WTC11 (cell line): ENCODE data around the gene CSF1R. TPM values are rescaled to one million over a fixed set of nuclear protein-coding genes. Genes with fewer than 3 reads are reported as not detected.
A peak's percentile ranks its signal among the peaks of the same experiment; 100 is the strongest.

Experiments
- ATAC-seq: fragments of 200-7000 bp; cut with Tn5 transposase; 2 replicates; pipeline ENCODE4 v1.10.0; 2021; ENCODE audit warnings: mild to moderate bottlenecking, moderate library complexity
- CTCF ChIA-PET: fragments of 300-600 bp; sonication (Branson Sonifier 250); formaldehyde crosslinking; loops from one replicate; lab custom pipeline; 2021; ENCODE audit warnings: antibody characterized with exemption; lab: Charles Lee
- POLR2A ChIA-PET: fragments of 350-600 bp; sonication (Branson Sonifier 250); formaldehyde crosslinking; loops from one replicate; lab custom pipeline; 2021; ENCODE audit warnings: antibody characterized with exemption; lab: Charles Lee
- DNase-seq: peaks from one replicate; pipeline ENCODE4 v3.0.0; 2021; ENCODE audit warnings: low spot score
- H3K27ac Mint-ChIP-seq: 2 replicates; pipeline ENCODE4 v1.8.0; 2021; ENCODE audit warnings: mixed read lengths
- H3K27me3 Mint-ChIP-seq: 2 replicates; pipeline ENCODE4 v1.8.0; 2021; ENCODE audit warnings: low read depth, mild to moderate bottlenecking, moderate library complexity, mixed read lengths
- H3K36me3 Mint-ChIP-seq: 2 replicates; pipeline ENCODE4 v1.8.0; 2021; ENCODE audit warnings: mixed read lengths
- H3K4me1 Mint-ChIP-seq: 2 replicates; pipeline ENCODE4 v1.8.0; 2022; ENCODE audit warnings: mixed read lengths
- H3K4me3 Mint-ChIP-seq: 2 replicates; pipeline ENCODE4 v1.8.0; 2021; ENCODE audit warnings: mild to moderate bottlenecking, moderate library complexity, mixed read lengths
- H3K9me3 Mint-ChIP-seq: 2 replicates; pipeline ENCODE4 v1.8.0; 2021; ENCODE audit warnings: mixed read lengths
- AR ChIP-seq: fragments of 250-450 bp; sonication (Bioruptor Pico); IDR thresholded peaks from 2 replicates; pipeline ENCODE4 v1.9.0; 2021; ENCODE audit warnings: mild to moderate bottlenecking
- ATF3 ChIP-seq: sonication (generic); formaldehyde crosslinking; conservative IDR thresholded peaks from 2 replicates; pipeline ENCODE4 v1.8.1; 2022; ENCODE audit warnings: mild to moderate bottlenecking, missing genetic modification reagents
- E2F1 ChIP-seq: sonication (generic); formaldehyde crosslinking; IDR thresholded peaks from 2 replicates; pipeline ENCODE4 v1.8.0; 2022; ENCODE audit warnings: mild to moderate bottlenecking, missing genetic modification reagents
- HMGA2 ChIP-seq: fragments of 250-450 bp; sonication (Bioruptor Pico); IDR thresholded peaks from 2 replicates; pipeline ENCODE4 v1.4.0; 2021; ENCODE audit warnings: mild to moderate bottlenecking, moderate library complexity
- JAZF1 ChIP-seq: fragments of 250-450 bp; sonication (Bioruptor Pico); IDR thresholded peaks from 2 replicates; pipeline ENCODE4 v1.9.0; 2021; ENCODE audit warnings: moderate library complexity, mild to moderate bottlenecking, inconsistent platforms
- JUN ChIP-seq: sonication (generic); formaldehyde crosslinking; IDR thresholded peaks from 2 replicates; pipeline ENCODE4 v1.8.0; 2023; ENCODE audit warnings: mild to moderate bottlenecking, missing genetic modification reagents
- KAT7 ChIP-seq: sonication (generic); formaldehyde crosslinking; IDR thresholded peaks from 2 replicates; pipeline ENCODE4 v1.8.1; 2023; ENCODE audit warnings: missing genetic modification reagents, mild to moderate bottlenecking, borderline replicate concordance
- MYBL2 ChIP-seq: sonication (generic); formaldehyde crosslinking; IDR thresholded peaks from 2 replicates; pipeline ENCODE4 v1.8.1; 2023; ENCODE audit warnings: mild to moderate bottlenecking, moderate library complexity, missing genetic modification reagents
- NFE2L1 ChIP-seq: sonication (generic); formaldehyde crosslinking; IDR thresholded peaks from 2 replicates; pipeline ENCODE4 v1.8.1; 2023; ENCODE audit warnings: missing genetic modification reagents
- NR3C1 ChIP-seq: sonication (generic); formaldehyde crosslinking; conservative IDR thresholded peaks from 2 replicates; pipeline ENCODE4 v1.8.1; 2023; ENCODE audit warnings: low read depth, mild to moderate bottlenecking, missing genetic modification reagents
- PRDM15 ChIP-seq: sonication (generic); formaldehyde crosslinking; IDR thresholded peaks from 2 replicates; pipeline ENCODE4 v1.8.0; 2022; ENCODE audit warnings: missing genetic modification reagents
- TCF7 ChIP-seq: sonication (generic); formaldehyde crosslinking; IDR thresholded peaks from 2 replicates; pipeline ENCODE4 v1.8.0; 2022; ENCODE audit warnings: mild to moderate bottlenecking, low read depth, missing genetic modification reagents, moderate library complexity
- TEAD1 ChIP-seq: sonication (generic); formaldehyde crosslinking; IDR thresholded peaks from 2 replicates; pipeline ENCODE4 v1.8.0; 2022; ENCODE audit warnings: mild to moderate bottlenecking, missing genetic modification reagents
- USF2 ChIP-seq: sonication (generic); formaldehyde crosslinking; IDR thresholded peaks from 2 replicates; pipeline ENCODE4 v1.8.1; 2023; ENCODE audit warnings: mild to moderate bottlenecking, missing genetic modification reagents, moderate library complexity
- ZNF232 ChIP-seq: sonication (generic); formaldehyde crosslinking; IDR thresholded peaks from 2 replicates; pipeline ENCODE4 v1.8.0; 2022; ENCODE audit warnings: mild to moderate bottlenecking, missing genetic modification reagents
- total RNA-seq: library from RNA; stranded (reverse); gene quantifications from 3 replicates; pipeline ENCODE4 v1.2.3, GENCODE V29; 2021
- TF ChIP-seq, protein P1 (sequence below): sonication (generic); formaldehyde crosslinking; IDR thresholded peaks from 2 replicates; pipeline ENCODE4 v1.8.1; 2022; ENCODE audit warnings: low read depth, missing genetic modification reagents, borderline replicate concordance
- TF ChIP-seq, protein P2 (sequence below): sonication (generic); formaldehyde crosslinking; IDR thresholded peaks from 2 replicates; pipeline ENCODE4 v1.8.1; 2023; ENCODE audit warnings: mild to moderate bottlenecking, moderate library complexity, missing genetic modification reagents
- TF ChIP-seq, protein P3 (sequence below): sonication (generic); formaldehyde crosslinking; IDR thresholded peaks from 2 replicates; pipeline ENCODE4 v1.8.1; 2023; ENCODE audit warnings: mild to moderate bottlenecking, missing genetic modification reagents

CSF1R gene
- total RNA-seq, 1 experiment from 2014 or later = 0.20 TPM

DNA sequence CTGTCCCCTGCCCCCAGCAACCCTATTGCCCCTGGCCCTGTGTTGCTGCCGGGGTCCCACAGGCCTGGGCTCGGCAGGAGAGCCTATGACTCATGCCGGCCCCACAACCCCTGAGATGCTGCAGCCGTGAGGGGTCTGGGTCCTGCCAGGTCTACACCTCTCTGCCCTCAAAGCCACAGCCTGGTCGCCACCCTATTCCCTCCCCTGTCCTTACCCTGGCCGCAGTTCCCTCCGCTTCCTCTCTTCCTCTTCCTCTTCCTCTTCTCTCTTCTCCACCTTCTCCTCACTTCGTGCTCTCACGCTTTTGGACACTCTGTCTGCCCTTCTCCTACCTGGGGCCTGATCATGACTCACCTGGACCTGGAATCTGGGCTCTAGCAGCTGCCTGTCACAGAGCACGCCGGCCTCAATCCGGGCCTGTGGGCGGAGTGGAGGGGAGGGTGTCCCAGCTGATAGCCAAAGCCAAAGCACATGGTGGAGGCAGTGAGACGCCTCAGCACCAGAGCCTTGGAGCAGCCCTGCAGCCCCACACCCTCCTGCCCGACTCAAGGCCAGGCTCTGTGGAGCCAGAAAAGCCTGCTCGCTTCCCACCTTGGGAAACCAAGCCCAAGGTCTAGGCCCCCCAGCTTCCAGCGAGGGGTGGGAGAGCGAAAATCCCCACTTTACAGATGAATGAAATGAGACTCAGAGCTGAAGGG lies 26.8 kb upstream of the CSF1R start:
- no peaks in the 10 kb centered on the region for H3K36me3 Mint-ChIP-seq
- no peak for TF ChIP-seq HMGA2
- TF ChIP-seq, protein P1, sequence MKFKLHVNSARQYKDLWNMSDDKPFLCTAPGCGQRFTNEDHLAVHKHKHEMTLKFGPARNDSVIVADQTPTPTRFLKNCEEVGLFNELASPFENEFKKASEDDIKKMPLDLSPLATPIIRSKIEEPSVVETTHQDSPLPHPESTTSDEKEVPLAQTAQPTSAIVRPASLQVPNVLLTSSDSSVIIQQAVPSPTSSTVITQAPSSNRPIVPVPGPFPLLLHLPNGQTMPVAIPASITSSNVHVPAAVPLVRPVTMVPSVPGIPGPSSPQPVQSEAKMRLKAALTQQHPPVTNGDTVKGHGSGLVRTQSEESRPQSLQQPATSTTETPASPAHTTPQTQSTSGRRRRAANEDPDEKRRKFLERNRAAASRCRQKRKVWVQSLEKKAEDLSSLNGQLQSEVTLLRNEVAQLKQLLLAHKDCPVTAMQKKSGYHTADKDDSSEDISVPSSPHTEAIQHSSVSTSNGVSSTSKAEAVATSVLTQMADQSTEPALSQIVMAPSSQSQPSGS (CRISPR knock-in tag) = no peak
- TF ChIP-seq USF2 (CRISPR knock-in tag) = no peak
- no peak for TF ChIP-seq TCF7 (CRISPR knock-in tag)
- no peak for TF ChIP-seq MYBL2 (CRISPR knock-in tag)
- TF ChIP-seq TEAD1 = no peak
- no peak for TF ChIP-seq E2F1 (CRISPR knock-in tag)
- no peak for TF ChIP-seq JUN (CRISPR knock-in tag)
- TF ChIP-seq JAZF1 (CRISPR knock-in tag) = no peak
- TF ChIP-seq ATF3 (CRISPR knock-in tag) = no peak
- TF ChIP-seq NR3C1 (CRISPR knock-in tag) = no peak
- no peak for TF ChIP-seq KAT7 (CRISPR knock-in tag)
- TF ChIP-seq, protein P2, sequence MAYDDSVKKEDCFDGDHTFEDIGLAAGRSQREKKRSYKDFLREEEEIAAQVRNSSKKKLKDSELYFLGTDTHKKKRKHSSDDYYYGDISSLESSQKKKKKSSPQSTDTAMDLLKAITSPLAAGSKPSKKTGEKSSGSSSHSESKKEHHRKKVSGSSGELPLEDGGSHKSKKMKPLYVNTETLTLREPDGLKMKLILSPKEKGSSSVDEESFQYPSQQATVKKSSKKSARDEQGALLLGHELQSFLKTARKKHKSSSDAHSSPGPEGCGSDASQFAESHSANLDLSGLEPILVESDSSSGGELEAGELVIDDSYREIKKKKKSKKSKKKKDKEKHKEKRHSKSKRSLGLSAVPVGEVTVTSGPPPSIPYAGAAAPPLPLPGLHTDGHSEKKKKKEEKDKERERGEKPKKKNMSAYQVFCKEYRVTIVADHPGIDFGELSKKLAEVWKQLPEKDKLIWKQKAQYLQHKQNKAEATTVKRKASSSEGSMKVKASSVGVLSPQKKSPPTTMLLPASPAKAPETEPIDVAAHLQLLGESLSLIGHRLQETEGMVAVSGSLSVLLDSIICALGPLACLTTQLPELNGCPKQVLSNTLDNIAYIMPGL (CRISPR knock-in tag) = no peak
- TF ChIP-seq ZNF232 (CRISPR knock-in tag) = no peak
- TF ChIP-seq PRDM15 (CRISPR knock-in tag) = no peak
- TF ChIP-seq NFE2L1 = no peak
- no peak for TF ChIP-seq AR (CRISPR knock-in tag)
- TF ChIP-seq, protein P3, sequence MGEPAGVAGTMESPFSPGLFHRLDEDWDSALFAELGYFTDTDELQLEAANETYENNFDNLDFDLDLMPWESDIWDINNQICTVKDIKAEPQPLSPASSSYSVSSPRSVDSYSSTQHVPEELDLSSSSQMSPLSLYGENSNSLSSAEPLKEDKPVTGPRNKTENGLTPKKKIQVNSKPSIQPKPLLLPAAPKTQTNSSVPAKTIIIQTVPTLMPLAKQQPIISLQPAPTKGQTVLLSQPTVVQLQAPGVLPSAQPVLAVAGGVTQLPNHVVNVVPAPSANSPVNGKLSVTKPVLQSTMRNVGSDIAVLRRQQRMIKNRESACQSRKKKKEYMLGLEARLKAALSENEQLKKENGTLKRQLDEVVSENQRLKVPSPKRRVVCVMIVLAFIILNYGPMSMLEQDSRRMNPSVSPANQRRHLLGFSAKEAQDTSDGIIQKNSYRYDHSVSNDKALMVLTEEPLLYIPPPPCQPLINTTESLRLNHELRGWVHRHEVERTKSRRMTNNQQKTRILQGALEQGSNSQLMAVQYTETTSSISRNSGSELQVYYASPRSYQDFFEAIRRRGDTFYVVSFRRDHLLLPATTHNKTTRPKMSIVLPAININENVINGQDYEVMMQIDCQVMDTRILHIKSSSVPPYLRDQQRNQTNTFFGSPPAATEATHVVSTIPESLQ (CRISPR knock-in tag) = no peak
- ATAC-seq (peak; percentile 59), DNase-seq (peak; percentile 38)
- 0 out of 2 replicates have a peak overlapping the region, but pooled peaks have one; percentile 63 for H3K27ac Mint-ChIP-seq
- no peaks in the 10 kb centered on the region for H3K9me3 Mint-ChIP-seq
- H3K4me1 Mint-ChIP-seq = peaks cover 5% of the 10 kb centered on the region
- no peaks in the 10 kb centered on the region for H3K27me3 Mint-ChIP-seq
- POLR2A ChIA-PET = no interaction called here
- CTCF ChIA-PET = interaction anchor here (0.9 to 1.7 kb wide), 4 partner anchors 9 to 25 kb away, joined by 3 to 6 read pairs (median 4); no protein-coding TSS in a partner anchor
- no peak overlapping the region for H3K4me3 Mint-ChIP-seq
